Central memory CD8-positive, alpha-beta T cell (primary cell): Measurements from ENCODE around the gene DST.

ENCODE experiments used
- ATAC-seq: fragments of 150-1000 bp; cut with Tn5 transposase; replicated peaks from 2 replicates; pipeline ENCODE4 v1.10.0; 2022; ENCODE audit warnings: mild to moderate bottlenecking, moderate FRiP score, moderate number of reproducible peaks; ENCODE audit not compliant: poor library complexity, severe bottlenecking; ENCODE audit errors: extremely low read depth
- DNase-seq, 2 donors: peaks; one replicate each; pipeline ENCODE4 v3.0.0; 2021; ENCODE audit warnings: low spot score in 2 of 2
- H3K27ac Mint-ChIP-seq: one replicate; pipeline ENCODE4 v1.8.0; 2022; ENCODE audit warnings: low read depth, mild to moderate bottlenecking, moderate library complexity, mixed read lengths
- H3K27me3 Mint-ChIP-seq: one replicate; pipeline ENCODE4 v1.8.0; 2022; ENCODE audit warnings: mixed read lengths
- H3K36me3 Mint-ChIP-seq: one replicate; pipeline ENCODE4 v1.8.0; 2022; ENCODE audit warnings: mild to moderate bottlenecking, moderate library complexity, mixed read lengths; ENCODE audit not compliant: insufficient read depth
- H3K4me1 Mint-ChIP-seq: one replicate; pipeline ENCODE4 v1.8.0; 2022; ENCODE audit warnings: mixed read lengths
- H3K4me3 Mint-ChIP-seq: one replicate; pipeline ENCODE4 v1.8.0; 2022; ENCODE audit warnings: mild to moderate bottlenecking, moderate library complexity, mixed read lengths
- H3K9me3 Mint-ChIP-seq: one replicate; pipeline ENCODE4 v1.8.0; 2022; ENCODE audit warnings: mixed read lengths

Gene DST

DNA sequence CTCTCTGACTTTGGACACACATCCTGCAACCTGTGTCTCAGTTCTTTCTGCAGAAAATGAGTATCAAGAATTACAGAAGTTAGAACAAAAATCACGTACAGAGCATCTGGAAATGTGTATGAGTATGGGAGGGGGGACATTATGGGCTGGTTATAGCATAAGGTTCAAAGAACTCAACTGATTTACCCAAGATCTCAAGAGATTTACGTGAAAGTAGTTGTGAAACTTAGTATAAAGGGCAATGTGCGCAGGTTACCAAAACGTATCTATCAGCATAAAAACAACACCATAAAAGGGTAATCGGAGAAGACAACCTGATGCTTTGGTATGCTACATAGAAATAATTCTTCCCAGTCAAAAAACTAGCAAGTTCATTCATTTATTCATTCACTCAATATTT, 15.6 kb upstream of the DST start:
- Mint-ChIP-seq H3K4me1 (no peaks in the 10 kb centered on the region), H3K4me3 (no peak overlapping the region), H3K36me3 (peaks cover 2% of the 10 kb centered on the region), H3K27me3 (no peaks in the 10 kb centered on the region), H3K27ac (no peak overlapping the region), H3K9me3 (no peaks in the 10 kb centered on the region)
- DNase-seq (no peak), ATAC-seq (no peak)

DNA sequence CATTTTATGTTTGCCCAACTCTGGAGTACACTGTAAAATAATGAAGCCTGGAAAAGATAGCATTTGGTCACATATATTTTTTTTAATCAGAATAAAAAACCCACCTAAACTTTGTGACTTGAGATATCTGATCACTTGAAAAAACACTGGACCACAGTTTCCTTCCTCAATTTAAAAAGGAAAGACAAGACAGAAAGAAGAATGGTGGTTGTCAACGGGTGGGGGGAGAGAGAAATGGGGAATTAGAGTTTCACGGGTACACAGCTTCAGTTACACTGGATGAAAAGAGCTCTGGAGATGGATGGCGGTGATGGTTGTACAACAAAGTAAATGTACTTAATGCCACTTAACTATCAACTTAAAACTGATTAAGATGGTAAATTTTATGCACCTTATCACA, 14.7 kb upstream of the DST start:
- Mint-ChIP-seq H3K27ac (no peak overlapping the region), H3K27me3 (no peaks in the 10 kb centered on the region), H3K4me3 (no peak overlapping the region), H3K36me3 (peaks cover 2% of the 10 kb centered on the region), H3K9me3 (no peaks in the 10 kb centered on the region), H3K4me1 (no peaks in the 10 kb centered on the region)
- ATAC-seq (no peak), DNase-seq (no peak)

DNA sequence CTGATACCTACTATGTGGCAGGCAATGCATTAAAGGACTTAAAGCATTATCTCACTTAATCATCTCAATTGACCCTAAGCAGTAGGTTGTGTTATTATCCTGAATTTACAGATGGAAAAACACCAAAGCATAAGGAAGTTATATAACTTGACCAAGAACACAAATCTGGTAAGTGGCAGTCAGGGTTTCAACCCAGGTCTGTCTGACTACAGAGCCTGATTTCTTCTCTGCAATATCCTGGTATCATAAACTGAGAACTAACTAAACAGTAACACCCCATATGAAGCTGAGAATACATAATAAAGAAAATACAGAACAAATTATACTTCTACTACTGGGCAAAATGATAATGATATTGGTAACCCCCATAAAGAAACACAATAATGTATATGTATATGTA, 13.8 kb upstream of the DST start:
- Mint-ChIP-seq H3K4me3 (no peak overlapping the region), H3K36me3 (peaks cover 2% of the 10 kb centered on the region), H3K27me3 (no peaks in the 10 kb centered on the region), H3K27ac (no peak overlapping the region), H3K4me1 (no peaks in the 10 kb centered on the region), H3K9me3 (no peaks in the 10 kb centered on the region)
- DNase-seq (no peak), ATAC-seq (no peak)

DNA sequence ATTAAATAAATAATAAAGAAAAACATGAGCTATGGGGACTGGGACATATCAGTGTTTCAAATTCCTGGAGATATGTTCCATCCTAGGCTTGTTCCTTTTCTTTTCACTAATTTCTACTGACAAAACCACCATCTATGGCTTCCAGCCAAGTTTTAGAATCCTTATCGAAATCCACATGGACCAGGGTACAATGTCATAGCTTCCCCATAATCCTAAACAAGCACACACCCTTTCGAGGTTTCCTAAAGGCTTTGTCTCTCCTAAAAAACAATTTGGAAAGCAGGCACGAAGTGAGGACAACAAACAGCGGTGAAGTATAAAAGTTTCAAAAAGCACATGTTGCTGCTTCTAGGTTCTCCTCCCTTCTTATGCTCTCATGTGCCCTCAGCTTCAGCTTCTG, 13.3 kb upstream of the DST start:
- Mint-ChIP-seq H3K9me3 (no peaks in the 10 kb centered on the region), H3K4me3 (no peak overlapping the region), H3K27me3 (no peaks in the 10 kb centered on the region), H3K4me1 (no peaks in the 10 kb centered on the region), H3K36me3 (peaks cover 2% of the 10 kb centered on the region), H3K27ac (no peak overlapping the region)
- DNase-seq (no peak), ATAC-seq (no peak)

DNA sequence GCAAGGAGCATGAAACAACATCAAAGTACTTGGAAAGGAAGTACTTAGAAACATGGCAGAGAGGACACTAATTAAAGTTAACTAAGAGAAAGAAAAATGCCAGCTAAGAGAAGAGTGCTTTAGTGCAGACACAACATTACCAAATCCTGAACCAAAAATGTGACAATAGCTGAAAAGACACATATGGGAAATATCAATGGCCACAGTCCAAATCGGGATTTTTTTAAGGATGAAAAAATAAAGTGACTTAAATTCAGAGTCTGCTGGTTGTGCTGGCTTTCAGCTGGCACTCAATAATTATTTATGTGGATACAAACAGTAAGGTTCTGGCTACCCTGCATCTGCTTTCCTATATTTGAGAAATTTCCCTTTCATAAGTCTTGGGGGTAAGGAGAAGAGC, 12.6 kb upstream of the DST start:
- Mint-ChIP-seq H3K36me3 (peaks cover 2% of the 10 kb centered on the region), H3K27ac (no peak overlapping the region), H3K4me3 (no peak overlapping the region), H3K27me3 (no peaks in the 10 kb centered on the region), H3K4me1 (no peaks in the 10 kb centered on the region), H3K9me3 (no peaks in the 10 kb centered on the region)
- no peak for ATAC-seq
- DNase-seq = no peak

DNA sequence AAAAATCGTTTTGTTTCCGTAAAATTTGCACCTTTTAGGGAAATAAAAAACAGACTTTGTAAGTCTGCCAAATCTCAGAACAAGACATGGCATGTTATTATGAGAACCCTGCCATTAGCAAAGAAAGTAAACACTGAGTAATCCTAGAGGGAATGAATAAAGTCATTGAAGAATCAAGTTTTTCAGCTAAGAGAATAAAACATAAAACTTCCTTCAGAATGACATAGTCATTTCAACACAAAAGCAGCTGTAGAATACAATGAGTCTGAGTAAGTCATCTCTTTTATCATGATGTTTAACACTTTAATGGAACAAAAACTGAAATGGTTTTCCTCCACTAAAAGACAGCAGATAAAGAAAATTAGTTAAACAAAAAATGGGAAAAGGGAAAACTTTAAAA, 10.3 kb upstream of the DST start:
- no peak for DNase-seq
- H3K4me1 Mint-ChIP-seq = no peaks in the 10 kb centered on the region
- H3K4me3 Mint-ChIP-seq = no peak overlapping the region
- H3K36me3 Mint-ChIP-seq = peaks cover 2% of the 10 kb centered on the region
- ATAC-seq = no peak
- no peak overlapping the region for H3K27ac Mint-ChIP-seq
- H3K27me3 Mint-ChIP-seq = no peaks in the 10 kb centered on the region
- H3K9me3 Mint-ChIP-seq = no peaks in the 10 kb centered on the region

DNA sequence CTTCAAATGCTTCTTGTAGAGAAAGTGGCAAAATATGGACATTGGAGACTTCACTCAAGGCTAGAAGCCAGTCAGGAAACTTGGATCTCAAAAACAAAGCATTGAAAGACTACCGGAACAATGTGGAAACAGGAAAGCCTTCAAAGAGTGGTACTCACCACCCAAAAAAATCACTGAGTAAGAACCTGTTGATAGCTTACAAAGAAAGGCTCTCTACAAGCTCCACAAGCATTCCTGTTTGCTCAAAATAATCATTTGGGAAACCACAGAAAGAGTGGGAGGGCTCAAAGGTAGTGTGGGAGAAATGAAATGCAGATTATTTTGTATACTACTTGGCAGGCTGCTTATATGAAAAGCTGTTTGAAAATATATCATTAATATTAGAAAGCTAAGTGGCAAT, 9.5 kb upstream of the DST start:
- no peak for DNase-seq
- Mint-ChIP-seq H3K4me1 (no peaks in the 10 kb centered on the region), H3K4me3 (no peak overlapping the region), H3K27me3 (no peaks in the 10 kb centered on the region), H3K36me3 (no peaks in the 10 kb centered on the region), H3K9me3 (no peaks in the 10 kb centered on the region), H3K27ac (no peak overlapping the region)
- no peak for ATAC-seq

DNA sequence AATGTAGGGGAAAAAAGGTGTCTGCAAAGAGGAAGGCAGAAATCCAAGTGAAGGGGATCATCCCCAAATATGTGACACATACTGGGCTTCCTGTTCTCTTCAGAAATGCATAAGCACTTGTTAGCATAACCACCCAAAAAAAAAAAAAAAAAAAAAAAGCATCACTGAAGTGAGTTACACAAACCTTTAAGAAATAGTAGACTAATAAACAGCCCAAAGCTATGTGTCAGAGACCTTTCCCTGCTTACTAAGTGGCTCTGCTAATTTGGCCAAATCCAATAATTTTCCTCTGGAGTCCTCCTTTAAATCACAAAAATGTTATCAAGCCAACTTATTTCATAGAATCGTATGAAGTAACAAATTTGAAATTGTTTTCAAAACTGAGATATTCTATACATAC, 7.5 kb upstream of the DST start:
- DNase-seq (no peak), ATAC-seq (no peak)
- no peaks in the 10 kb centered on the region for H3K27me3 Mint-ChIP-seq
- H3K27ac Mint-ChIP-seq = no peak overlapping the region
- no peak overlapping the region for H3K4me3 Mint-ChIP-seq
- no peaks in the 10 kb centered on the region for H3K9me3 Mint-ChIP-seq
- no peaks in the 10 kb centered on the region for H3K4me1 Mint-ChIP-seq
- no peaks in the 10 kb centered on the region for H3K36me3 Mint-ChIP-seq

DNA sequence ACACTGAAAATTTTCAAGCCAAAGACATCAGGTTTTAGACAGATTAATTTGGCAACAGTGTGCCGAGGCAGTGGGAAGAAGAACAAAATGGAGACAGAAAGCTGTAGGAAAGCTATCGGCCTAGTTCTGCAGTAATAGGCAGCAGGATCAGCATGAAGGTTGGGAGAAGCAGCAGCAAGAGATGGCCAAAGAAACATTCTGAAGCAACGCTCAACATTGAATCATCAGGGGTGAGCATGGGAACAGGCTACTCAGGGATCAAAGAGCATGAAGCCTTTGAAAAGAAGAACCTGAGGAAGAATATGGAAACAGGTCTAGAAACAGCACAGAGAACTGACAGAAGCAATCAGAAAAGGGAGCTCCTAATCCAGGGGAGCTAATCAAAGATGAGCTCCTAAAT, 7.1 kb upstream of the DST start:
- H3K4me3 Mint-ChIP-seq = no peak overlapping the region
- no peaks in the 10 kb centered on the region for H3K36me3 Mint-ChIP-seq
- no peaks in the 10 kb centered on the region for H3K4me1 Mint-ChIP-seq
- no peaks in the 10 kb centered on the region for H3K27me3 Mint-ChIP-seq
- DNase-seq (no peak), ATAC-seq (no peak)
- no peak overlapping the region for H3K27ac Mint-ChIP-seq
- no peaks in the 10 kb centered on the region for H3K9me3 Mint-ChIP-seq

DNA sequence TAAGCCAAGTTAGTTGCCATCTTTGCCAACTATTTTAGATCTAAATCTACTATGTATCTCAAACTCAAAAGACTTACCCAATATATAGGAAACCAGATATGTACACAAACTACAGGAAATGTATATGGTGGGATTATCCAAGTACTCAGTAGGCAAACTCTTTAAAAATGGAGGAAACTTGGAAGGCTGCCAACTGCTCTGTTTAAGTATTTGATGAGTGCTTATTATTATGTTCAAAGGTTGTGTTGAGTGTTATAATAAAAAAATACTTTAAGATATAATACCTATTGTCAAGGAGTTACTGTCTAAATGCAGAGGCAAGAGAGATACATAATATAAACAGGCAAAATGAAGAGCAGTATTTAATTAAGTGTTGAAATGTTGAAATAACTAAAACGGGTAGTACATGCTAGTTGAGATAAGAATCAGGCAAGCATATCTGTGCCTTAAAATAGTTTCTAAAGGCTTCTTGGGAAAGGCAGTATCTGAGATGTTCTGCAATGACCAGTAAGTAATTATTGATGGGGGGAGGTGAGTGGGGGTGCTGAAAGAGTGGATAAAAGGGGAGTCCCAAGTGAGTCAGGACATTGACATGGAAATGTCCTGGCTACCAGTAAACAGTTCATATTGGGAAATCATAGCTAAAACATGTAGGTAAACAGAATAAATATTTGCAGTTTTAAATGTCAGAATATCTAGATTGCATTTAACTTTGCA, 6.5 kb upstream of the DST start:
- no peak for ATAC-seq
- no peaks in the 10 kb centered on the region for H3K36me3 Mint-ChIP-seq
- H3K4me3 Mint-ChIP-seq = no peak overlapping the region
- no peaks in the 10 kb centered on the region for H3K9me3 Mint-ChIP-seq
- H3K27ac Mint-ChIP-seq = no peak overlapping the region
- no peaks in the 10 kb centered on the region for H3K27me3 Mint-ChIP-seq
- no peaks in the 10 kb centered on the region for H3K4me1 Mint-ChIP-seq
- DNase-seq = no peak

DNA sequence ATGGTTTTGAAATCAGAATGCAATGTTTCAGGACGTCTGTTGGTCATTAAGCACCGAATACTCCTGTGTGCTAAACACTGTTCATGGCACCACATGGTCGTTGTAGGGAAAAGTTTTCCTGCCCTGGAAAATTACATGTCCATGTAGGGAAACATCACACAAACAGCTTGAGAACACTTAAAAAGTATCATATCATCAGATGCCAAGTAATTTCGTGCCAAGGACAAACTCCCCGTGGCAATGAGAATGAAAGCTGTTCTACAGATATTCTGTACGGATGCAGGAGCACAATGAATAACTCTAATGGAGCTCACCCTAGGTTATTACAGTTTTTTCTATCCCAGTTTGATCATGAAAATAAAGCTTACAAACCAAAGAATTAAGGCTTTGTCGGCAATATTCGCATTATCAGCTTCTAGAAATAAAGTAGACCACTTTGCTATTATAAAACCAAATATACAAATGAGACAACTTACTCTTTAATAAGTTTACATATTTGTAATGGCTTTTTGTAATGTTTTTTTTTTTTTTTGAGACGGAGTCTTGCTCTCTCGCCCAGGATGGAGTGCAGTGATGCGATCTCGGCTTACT, 4.6 kb upstream of the DST start:
- H3K27ac Mint-ChIP-seq = no peak overlapping the region
- DNase-seq = no peak
- H3K27me3 Mint-ChIP-seq = no peaks in the 10 kb centered on the region
- ATAC-seq = no peak
- H3K36me3 Mint-ChIP-seq = no peaks in the 10 kb centered on the region
- no peak overlapping the region for H3K4me3 Mint-ChIP-seq
- H3K4me1 Mint-ChIP-seq = no peaks in the 10 kb centered on the region
- H3K9me3 Mint-ChIP-seq = no peaks in the 10 kb centered on the region

DNA sequence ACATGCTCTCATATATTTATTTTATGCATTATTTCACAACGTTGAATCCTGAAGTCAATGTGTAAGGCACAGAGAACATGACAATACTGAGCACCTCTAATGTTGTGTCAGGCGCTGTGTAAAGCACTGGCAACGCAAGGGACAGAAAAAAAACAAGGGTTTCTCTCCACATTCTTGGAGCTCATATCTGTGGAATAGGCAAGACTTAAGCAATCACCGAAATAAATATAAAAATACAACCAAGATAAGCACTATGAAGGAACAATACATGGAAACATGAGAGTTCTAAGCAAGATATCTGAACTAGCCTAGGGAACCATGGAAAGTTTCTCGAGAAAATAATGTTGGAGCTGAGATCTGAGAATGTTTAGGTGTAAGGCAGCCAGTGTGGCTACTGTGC, 1.7 kb upstream of the DST start:
- Mint-ChIP-seq H3K27ac (no peak overlapping the region), H3K9me3 (no peaks in the 10 kb centered on the region), H3K4me3 (no peak overlapping the region), H3K27me3 (no peaks in the 10 kb centered on the region), H3K36me3 (no peaks in the 10 kb centered on the region), H3K4me1 (no peaks in the 10 kb centered on the region)
- no peak for DNase-seq
- no peak for ATAC-seq

DNA sequence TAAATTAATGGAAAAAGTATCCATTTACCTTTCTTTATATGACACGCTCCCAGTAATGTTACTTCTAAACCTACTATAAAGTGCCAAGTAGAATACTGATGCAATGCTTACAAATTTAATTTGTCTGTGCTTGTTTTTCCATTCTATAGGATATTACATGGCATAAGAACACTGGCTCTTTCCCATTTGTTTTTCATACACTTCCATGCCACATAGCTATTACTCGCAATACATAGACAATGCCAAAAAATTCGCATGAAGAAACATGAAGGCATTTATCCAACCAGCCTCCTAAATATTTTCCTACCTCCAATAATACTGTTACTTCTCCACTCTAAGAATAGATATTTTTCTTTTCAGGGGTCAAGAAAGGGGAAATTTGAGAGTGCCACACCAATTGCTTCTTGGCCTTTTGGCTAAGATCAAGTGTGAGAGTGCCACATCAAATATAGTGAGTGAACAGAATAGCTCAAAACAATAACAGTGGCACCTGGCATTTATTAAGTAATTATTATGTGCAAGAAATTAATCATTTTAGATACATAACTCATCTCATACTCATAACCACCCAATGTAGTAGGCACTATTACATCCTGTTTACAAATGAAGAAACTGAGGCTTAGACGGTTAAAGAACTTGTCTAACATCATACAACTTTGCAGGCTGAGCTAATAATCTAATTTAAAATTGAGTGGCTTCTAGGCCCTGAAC, 845 bp upstream of the DST start:
- Mint-ChIP-seq H3K4me1 (no peaks in the 10 kb centered on the region), H3K27ac (no peak overlapping the region), H3K27me3 (no peaks in the 10 kb centered on the region), H3K4me3 (no peak overlapping the region), H3K9me3 (no peaks in the 10 kb centered on the region), H3K36me3 (no peaks in the 10 kb centered on the region)
- DNase-seq (no peak), ATAC-seq (no peak)
